GM21447 (cell line): ENCODE measurements around the gene SLC2A5.

Experiments
- ATAC-seq: cut with Tn5 transposase; IDR thresholded peaks from one replicate; pipeline ENCODE4 v1.9.1; 2021; ENCODE audit not compliant: unreplicated experiment

The SLC2A5 gene

DNA sequence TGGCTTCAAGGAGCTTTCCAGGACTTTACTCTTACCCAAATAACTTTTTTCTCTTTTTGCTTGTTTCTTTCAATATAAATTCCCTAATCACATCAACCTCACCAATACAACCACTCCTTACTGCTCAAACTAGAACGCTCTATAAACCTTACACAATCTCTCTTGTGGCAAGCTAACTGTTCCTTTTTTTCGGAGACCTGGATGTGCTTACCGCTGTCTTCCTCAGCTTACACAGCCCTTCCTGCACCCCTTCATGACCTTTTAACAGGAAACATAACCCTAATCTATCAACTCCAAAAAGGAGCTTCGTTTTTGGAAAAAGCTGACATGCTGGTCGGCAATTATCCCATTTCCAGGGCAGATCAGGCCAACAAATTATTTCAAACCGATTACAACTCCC, 24.1 kb upstream of the SLC2A5 start:
- no peak for ATAC-seq

DNA sequence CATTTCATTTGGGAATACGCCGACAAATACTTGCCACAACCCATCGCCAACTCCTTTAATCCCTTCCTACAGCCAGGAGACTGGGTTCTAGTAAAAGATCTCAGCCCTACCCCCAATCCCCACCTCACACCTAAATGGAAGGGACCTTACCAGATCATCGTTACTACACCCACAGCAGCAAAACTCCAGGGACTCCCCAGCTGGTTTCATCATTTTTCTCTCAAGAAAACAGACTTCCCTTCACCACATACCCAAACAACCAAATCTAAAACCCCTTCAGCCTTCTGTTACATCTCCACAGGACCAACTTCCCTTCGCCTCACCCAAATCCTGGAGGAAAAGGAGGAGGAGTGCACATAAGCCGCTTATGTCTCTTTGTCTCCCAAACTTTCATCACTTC, 23.7 kb upstream of the SLC2A5 start:
- no peak for ATAC-seq

DNA sequence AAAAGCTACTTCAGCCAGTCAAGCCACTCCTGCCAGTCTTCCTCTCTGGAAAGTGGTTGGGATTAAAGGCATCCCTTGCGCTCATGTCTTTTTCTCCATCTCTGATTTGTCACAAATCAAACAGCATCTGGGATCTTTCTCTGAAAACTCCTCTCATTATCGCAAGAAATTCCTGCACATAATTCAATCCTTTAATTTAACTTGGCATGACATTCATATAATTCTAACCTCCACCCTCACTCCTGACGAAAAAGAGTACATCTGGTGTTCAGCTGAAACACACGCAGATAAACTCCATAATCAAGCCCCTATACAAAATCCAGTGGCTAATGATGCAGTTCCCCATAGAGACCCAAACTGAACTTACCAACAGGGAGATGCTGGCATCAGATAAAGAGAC, 19.4 kb upstream of the SLC2A5 start:
- ATAC-seq, result no peak

DNA sequence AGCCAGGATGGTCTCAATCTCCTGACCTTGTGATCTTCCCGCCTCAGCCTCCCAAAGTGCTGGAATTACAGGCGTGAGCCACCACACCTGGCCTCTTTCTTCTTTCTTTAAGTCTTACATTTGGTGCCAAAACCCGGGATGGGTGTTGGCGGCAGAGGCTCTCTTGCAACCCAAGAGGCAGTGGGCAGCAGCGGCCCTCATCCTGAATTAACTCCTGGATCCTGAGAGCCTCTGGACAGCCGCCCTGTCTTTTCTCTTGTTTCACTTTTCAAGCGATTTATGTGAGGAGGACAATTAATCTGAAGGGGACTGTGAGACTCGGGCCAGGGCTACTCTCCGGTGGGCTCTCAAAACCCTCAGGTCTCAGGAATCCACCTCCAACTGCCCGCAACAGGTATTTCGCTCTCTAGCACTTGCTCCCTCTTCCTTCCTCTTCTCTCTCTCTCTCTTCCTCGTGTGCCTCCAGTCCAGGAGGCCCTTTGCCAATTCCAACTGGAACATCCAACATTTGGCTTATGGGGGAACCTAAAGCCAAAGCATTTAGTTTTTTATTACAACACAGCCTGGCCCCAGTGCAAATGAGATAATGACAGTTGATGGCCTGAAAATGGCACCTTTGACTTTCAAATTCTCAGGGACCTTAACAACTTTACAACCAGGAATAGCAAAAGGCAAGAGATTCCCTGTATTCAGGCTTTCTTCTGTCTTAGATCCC, 18.1 kb upstream of the SLC2A5 start:
- ATAC-seq, result no peak

DNA sequence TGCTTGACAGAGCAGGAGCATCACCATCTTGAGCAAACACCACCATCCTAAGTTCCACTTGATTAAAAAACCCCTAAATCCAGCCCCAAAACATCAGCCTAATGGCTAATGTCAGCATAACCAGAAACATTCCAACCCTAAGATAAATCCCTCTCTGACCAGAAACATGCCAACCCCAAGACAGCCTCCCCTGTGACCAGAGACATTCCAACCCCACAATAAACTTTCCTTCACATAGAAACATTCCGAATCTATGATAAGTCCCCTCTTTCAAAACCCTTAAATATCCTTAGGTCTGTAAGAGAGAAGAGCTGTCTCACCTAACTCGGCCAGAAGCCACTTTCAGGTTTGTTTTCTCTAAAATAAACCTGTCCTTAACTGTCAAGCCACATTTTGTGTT, 17.4 kb upstream of the SLC2A5 start:
- ATAC-seq, result no peak

DNA sequence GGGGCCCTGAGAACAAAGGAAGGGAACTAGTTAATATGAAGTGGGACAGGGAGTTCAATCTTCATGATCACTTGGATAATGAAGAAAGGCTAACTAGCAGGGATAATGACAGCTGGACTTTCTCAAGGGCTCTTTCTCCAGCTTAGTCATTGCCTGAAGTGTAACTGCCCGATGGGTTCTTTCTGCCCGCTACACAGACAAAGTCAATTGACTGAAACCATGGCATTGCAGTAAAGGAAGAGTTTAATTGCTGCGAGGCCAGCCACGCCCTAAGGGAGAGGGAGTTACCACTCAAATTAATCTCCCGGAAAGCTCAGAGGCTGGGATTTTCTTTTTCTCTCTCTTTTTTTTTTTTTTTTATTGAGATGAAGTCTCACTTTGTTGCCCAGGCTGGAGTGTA, 16.6 kb upstream of the SLC2A5 start:
- no peak for ATAC-seq

DNA sequence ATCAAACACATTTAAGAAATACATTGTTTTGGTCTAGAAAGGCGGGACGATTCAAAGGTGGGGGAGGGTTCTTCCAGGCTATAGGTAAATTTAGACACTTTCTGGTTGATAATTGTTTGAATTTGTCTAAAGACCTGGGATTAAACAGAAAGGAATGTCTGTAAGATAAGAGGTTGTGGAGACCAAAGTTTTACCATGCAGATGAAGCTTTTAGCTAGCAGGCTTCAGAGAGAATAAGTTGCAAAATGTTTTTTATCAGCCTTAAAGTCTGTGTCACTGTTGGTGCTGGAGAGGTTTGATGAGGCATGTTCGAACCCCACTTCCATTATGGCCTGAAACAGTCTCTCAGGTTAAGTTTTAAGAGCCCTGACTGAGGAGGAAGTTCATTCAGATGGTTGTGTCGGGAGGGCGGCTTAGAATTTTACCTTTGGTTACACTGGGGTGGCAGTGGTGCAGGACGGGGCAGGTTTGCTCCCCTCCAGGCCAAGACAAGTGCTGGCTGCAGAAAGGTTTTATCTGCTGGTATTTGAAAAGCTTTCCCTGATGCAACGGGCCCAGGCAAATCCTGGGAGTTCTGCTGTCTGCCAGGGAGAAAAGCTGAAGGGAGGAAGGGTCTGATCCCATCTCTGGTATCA, 16.0 kb upstream of the SLC2A5 start:
- ATAC-seq, result no peak

DNA sequence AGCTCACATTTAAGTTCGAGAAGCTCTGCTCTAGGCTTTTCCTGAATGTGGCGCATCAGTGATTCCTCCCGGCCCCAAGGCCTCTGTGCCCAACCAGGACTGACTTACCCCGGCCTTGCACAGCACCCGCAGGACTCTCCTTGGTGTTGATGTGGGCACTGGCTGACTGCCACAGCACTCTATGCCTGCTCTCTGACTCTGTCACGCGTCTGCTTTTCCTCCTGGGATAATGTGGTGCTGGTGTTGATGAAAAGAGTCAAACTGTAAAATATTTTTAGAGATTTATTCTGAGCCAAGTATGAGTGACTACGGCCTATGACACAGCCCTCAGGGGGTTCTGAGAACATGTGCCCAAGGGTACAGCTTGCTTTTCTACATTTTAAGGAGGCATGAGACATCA, 15.5 kb upstream of the SLC2A5 start:
- no peak for ATAC-seq

DNA sequence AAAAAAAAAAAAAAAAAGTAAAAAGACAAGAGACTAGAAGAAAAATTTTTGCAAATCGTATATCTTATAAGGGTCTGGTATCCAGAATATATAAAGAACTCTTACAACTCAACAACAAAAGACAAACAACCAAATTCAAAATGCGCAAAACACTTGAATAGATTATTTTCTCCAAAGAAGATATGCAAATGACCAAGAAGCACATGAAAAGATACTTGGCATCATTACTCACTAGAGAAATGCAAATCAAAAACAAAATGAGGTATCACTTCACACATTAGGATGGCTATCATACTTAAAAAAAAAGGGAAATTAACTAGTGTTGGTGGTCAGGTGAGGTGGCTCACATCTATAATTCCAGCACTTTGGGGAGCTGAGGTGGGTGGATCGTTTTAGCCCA, 12.0 kb upstream of the SLC2A5 start:
- no peak for ATAC-seq

DNA sequence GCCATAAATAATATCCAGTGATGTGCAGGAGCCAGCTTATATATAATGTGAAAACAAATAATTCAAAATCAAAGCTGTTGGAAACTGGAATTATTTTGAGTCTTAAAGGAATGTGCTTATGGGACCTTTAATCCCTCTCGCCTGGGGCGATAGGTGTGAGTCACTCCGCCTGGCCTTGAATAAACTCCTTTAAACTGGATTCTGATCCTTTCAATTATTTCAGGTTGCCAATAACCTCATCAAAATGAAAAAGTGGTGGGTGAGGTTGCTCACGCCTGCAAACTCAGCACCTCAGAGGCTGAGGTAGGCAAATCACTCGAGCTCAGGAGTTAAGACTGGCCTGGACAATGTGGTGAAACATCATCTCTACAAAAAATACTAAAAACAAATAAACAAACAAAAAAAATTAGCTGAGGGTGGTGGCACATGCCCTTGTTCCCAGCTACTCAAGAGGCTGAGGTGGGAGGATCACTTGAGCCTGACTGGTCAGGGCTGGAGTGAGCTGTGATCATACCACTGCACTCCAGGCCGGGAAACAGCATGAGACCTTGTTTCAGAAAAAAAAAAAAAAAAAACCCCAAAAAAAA, 11.4 kb upstream of the SLC2A5 start:
- ATAC-seq, result no peak

DNA sequence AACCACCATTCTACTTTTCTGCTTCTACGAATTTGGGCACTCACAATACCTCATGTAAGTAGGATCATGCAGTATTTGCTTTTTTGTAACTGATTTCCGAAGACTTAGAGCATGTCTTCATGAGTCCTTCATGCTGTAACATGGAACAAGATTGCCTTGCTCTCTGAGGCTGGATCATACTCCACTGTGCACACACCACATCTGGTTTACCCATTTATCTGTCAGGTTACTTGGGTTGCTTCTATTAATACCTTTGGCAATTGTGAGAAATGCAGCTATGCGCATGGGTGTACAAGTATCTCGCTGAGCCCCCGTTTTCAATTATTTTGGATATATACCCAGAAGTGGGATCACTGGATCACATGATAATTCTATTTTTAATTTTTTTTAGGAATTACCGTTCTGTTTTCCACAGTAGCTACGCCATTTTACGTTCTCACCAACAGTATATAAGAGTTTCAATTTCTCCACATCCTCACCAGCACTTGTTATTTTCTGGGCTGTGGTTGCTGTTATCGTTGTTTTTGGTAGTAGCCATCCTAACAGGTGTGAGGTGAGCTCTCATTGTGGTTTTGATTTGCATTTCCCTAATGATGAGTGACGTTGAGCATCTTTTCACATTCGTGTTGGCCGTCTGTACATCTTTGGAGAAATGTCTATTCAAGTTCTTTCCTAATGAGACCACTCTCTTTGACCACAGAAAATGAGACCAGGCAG, 10.7 kb upstream of the SLC2A5 start:
- ATAC-seq, result peak; percentile 45

DNA sequence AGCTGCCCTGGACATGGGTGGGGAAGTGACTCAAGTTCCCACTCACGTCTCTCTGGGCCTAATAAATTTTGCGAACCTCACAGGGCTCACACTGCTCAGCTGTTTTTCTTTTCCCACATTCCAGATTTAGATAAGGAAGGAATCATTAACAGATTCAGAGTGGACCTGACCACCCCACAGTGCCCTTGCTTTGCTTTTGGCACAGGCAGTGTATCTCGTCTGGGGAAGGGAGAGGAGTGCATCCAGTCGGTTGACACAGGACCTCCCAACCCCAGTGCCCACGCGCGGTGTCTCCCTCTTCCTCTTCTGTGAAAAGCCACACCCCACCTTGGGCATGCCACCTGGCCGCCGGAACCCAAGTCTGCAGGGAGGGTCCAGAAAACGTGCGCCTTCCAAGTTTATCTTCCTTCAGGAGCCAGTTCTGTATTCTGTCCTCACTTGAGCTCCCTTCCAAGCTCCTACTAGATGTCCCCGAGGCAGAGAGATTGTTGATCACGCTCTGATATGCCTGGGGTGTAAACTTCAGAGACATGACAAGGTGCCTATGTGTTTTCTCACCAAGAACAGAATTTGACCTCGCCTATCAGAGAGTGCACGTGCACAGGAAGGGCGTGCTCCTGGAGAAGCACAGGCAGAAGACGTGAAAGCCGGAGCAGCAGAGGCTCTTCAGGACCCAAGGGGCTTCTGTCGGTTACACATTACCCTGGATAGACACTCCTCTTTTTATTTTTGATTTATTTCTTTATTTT, 9.5 kb upstream of the SLC2A5 start:
- no peak for ATAC-seq

DNA sequence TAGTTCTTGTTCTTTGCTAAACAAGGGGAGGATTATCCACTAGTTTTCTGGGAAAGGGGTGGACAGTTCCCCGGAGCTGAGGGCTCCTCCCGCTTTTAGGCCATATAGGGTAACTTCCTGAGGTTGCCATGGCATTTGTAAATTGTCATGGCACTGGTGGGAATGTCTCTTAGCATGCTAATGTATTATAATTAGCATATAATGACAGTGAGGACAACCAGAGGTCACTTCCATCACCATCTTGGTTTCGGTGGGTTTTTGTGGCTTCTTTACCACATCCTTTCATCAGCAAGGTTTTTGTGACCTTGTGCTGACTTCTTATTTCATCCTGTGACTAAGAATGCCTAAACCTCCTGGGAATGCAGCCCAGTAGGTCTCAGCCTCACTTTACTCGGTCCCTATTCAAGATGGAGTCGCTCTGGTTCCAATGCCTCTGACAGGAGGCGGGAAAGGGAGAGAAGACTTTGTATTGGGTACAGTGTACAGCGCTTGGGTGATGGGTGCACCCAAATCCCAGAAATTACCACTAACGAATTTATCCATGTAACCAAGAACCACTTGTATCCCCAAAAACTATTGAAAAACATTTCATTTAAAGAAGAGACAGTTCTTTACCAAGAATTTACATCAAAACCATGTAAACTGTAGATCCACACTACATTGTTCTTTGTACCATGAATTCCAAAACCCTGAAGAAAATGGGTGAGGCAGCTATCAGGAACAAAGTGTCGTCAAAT, 8.7 kb upstream of the SLC2A5 start:
- ATAC-seq, result peak; percentile 33

DNA sequence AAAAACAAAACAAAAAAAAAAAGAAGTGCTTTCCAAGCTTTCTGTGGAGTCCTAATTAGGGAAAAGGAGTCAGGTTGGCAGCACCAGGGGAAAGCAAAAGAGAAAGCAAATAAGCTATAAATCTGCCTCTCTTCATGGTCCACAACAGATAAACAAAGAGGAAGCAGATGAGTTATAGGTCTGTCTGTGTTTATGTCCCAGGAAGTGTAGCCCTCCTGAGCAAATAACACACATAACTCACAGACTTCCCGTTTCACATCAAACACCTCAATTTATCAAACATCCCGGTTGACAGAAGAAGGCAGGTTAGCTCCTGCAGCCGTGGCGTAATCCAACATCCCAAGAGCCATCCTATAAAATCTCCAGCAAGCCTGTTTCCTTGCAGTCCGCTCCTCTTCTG, 5.6 kb upstream of the SLC2A5 start:
- ATAC-seq, result no peak

DNA sequence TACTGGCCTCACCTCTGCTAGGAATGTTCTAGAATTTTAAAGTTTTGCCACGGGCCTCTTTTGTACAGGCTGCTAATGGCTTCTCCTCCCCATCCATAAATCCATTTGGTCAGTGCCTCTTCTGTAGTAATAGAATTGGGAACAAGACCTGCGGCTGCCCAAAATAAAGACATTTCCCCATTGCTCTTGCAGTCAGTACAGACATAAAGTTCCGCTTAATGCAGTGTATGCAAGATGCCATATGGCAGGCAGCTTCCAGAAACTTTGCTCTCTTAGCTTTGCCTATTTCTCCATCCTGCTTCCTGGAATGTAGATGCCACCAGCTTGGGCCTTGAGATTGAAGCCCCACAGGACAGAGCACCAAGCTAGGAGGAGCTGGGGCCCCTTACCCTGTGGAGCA, 3.7 kb upstream of the SLC2A5 start:
- ATAC-seq, result no peak

DNA sequence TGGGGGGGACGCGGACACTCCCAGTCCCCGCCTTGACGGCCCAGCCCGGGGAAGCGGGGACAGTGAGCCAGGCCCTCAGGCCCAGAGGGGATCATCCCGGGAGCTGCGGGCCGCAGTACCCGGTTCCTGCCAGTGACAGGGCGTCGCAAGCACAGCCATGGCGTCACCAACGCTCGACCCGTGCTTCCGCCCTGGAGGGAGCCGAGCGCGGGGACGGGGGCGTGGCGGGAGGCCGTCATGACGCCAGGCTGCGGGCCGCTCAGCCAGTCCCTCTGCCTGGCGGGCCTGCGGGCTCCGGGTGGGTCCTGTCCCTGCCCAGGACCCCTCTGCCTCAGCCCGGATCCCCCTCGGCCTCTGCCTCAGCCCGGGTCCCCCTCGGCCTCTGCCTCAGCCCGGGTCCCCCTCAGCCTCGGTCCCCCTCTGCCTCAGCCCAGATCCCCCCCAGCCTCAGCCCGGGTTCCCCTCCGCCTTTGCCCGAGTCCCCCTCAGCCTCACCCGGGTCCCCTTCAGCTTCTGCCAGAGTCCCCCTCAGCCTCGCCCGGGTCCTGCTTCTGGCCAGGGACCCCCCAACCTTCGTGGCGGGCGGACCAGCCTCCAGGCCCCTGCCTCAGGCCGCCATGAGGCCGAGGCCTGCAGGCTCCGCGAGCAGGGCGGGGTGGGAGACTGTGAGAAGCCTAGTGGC, 2.3 kb upstream of the SLC2A5 start:
- ATAC-seq, result no peak

DNA sequence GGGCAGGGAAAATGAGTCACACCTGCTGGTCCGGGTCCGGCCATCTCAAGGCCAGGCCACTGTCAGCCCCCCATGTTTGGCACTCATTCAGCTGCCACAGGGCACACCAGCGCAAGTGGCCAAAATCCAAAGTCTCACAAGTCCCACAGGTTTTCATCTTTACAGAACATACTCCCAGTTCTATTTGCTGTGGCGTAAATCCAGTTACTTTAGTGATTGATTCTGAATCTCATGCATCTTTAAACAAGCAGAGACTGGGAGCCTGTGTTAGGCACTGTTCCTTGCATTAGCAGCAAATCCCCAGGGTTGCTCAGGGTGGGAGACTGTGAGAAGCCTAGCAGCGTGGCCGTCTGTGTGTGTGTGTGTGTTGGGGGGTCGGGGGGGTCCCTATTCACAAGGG, 1.1 kb upstream of the SLC2A5 start:
- no peak for ATAC-seq

DNA sequence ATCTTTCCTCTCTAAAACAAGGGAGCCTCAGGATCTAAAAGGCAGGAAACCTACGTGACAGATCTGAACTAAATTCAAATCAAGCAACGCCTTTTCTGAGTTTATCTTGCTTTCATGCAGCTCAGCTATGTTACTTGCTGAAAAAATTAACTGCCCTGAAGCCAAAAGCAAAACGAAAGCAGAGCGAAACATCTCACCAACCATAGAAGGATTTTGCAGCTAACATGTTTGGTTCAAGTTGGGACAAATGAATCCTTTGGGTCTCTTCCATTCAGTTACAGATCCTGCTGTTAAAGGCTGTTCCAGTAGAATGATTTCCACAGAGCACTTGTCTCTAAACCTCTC, 482 bp downstream of the SLC2A5 start:
- ATAC-seq, result no peak

DNA sequence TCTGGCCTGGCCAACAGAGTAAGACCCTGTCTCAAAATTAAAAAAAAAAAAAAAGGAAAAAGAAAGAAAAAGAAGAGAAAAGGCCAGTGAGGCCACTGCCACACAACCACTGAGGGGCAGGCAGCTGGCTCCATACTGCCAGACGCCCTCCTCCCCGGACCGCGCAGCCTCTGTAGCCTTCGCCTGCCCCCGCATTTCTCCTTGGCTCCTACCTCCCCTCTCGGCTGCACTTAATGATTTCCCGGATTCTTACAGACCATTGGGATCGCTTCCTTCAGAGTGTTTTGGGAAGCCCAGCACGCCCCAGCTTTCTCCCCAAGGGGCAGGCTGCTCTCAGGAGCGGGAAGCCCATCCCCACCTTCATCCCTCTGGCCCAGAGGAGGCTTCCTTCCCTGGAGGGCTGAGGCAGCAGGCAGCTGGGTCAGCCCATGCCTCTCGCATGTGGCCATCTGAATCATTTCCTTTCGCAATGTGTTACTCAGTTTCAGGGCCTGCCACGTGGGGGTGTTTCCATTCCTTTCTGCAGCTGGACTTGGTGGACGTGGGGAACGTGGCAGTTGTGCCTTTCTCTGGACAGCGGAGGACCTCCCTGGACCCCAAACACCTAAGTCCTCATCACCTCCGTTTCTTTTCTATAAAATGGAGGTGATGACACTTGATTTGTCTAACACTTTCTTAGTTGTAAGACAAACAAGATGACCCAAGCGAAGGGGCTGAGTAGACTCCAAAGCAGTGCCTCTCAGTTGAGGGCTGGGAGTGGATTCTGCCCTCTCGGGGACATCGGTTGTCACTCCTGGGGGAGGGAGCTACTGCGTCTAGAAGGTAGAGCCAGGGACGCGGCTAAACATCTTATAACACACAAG, 2.3 kb downstream of the SLC2A5 start:
- no peak for ATAC-seq
